Neural cell (in vitro differentiated cells): ENCODE results near the gene LIN9. TPM values are rescaled to one million over a fixed set of nuclear protein-coding genes. Genes with fewer than 3 reads are reported as not detected.

Source experiments
- H2AFZ ChIP-seq: fragments of 200-600, 300-800 bp; sonication (generic), shearing (Covaris generic); 2 replicates; pipeline ENCODE4 v1.6.0; 2014; ENCODE audit warnings: low read depth, mild to moderate bottlenecking, antibody characterized with exemption, low read length, moderate library complexity
- H3F3A ChIP-seq: fragments of 200-600 bp; shearing (Covaris generic); 2 replicates; pipeline ENCODE4 v1.6.1; 2016; ENCODE audit warnings: mild to moderate bottlenecking, moderate library complexity, mixed read lengths, antibody characterized with exemption, low read length; ENCODE audit not compliant: insufficient read depth, poor library complexity, severe bottlenecking
- H3K27ac ChIP-seq: fragments of 200-600, 300-800 bp; sonication (generic), shearing (Covaris generic); 2 replicates; pipeline ENCODE4 v1.5.1; 2014; ENCODE audit warnings: mild to moderate bottlenecking, low read length, moderate library complexity
- H3K27me3 ChIP-seq: fragments of 300-800, 200-600 bp; sonication (generic), shearing (Covaris generic); 2 replicates; pipeline ENCODE4 v1.6.0; 2014; ENCODE audit warnings: mild to moderate bottlenecking, low read depth, low read length, moderate library complexity; ENCODE audit not compliant: insufficient read depth
- H3K36me3 ChIP-seq: fragments of 300-800, 200-600 bp; sonication (generic), shearing (Covaris generic); 2 replicates; pipeline ENCODE4 v1.5.1; 2014; ENCODE audit warnings: mild to moderate bottlenecking, antibody characterized with exemption, low read length, moderate library complexity; ENCODE audit not compliant: insufficient read depth
- H3K4me2 ChIP-seq: fragments of 300-800, 200-600 bp; sonication (generic), shearing (Covaris generic); 2 replicates; pipeline ENCODE4 v1.6.0; 2014; ENCODE audit warnings: mild to moderate bottlenecking, low read length
- H3K4me3 ChIP-seq: fragments of 300-800, 200-600 bp; sonication (generic), shearing (Covaris generic); 2 replicates; pipeline ENCODE4 v1.5.1; 2014; ENCODE audit warnings: mild to moderate bottlenecking, low read length, moderate library complexity
- H3K79me2 ChIP-seq: fragments of 200-600 bp; shearing (Covaris generic); replicated peaks from 2 replicates; pipeline ENCODE4 v1.6.0; 2014; ENCODE audit warnings: mild to moderate bottlenecking, low read length, moderate library complexity; ENCODE audit not compliant: insufficient read depth
- H3K9ac ChIP-seq: fragments of 300-800, 200-600 bp; sonication (generic), shearing (Covaris generic); 2 replicates; pipeline ENCODE4 v1.6.1; 2016; ENCODE audit warnings: mild to moderate bottlenecking, low read length, mixed read lengths
- H3K9me2 ChIP-seq: fragments of 200-600 bp; shearing (Covaris generic); 2 replicates; pipeline ENCODE4 v1.6.1; 2016; ENCODE audit warnings: mild to moderate bottlenecking, low read length, mixed read lengths; ENCODE audit not compliant: insufficient read depth
- H3K9me3 ChIP-seq: fragments of 200-600, 300-800 bp; sonication (generic), shearing (Covaris generic); 2 replicates; pipeline ENCODE4 v1.6.1; 2016; ENCODE audit warnings: mild to moderate bottlenecking, mixed run types, low read length, moderate library complexity, mixed read lengths
- H4K20me1 ChIP-seq: fragments of 200-600 bp; shearing (Covaris generic); 2 replicates; pipeline ENCODE4 v1.6.1; 2016; ENCODE audit warnings: mild to moderate bottlenecking, mixed run types; ENCODE audit not compliant: insufficient read depth
- CTCF ChIP-seq: fragments of 450-650 bp; IDR thresholded peaks from 2 replicates; pipeline ENCODE4 v1.5.1; 2014; ENCODE audit warnings: antibody characterized with exemption, mild to moderate bottlenecking, moderate library complexity; ENCODE audit not compliant: poor library complexity, severe bottlenecking
- EP300 ChIP-seq: fragments of 450-650 bp; conservative IDR thresholded peaks from 2 replicates; pipeline ENCODE4 v1.6.1; 2014; ENCODE audit warnings: antibody characterized with exemption, mild to moderate bottlenecking, moderate library complexity; ENCODE audit not compliant: poor library complexity, severe bottlenecking
- EZH2 ChIP-seq: fragments of 200-600, 300-800 bp; shearing (Covaris generic), sonication (generic); IDR thresholded peaks from 2 replicates; pipeline ENCODE4 v1.6.1; 2014; ENCODE audit warnings: antibody characterized with exemption, low read length, borderline replicate concordance, mild to moderate bottlenecking; ENCODE audit not compliant: insufficient read depth, poor library complexity, severe bottlenecking
- MXI1 ChIP-seq: fragments of 450-650 bp; conservative IDR thresholded peaks from 2 replicates; pipeline ENCODE4 v1.6.1; 2014; ENCODE audit warnings: antibody characterized with exemption, mild to moderate bottlenecking; ENCODE audit not compliant: poor library complexity, severe bottlenecking
- POLR2AphosphoS5 ChIP-seq: IDR thresholded peaks from 2 replicates; pipeline ENCODE4 v1.6.1; 2012
- RAD21 ChIP-seq: fragments of 450-650 bp; conservative IDR thresholded peaks from 2 replicates; pipeline ENCODE4 v1.6.1; 2014; ENCODE audit warnings: antibody characterized with exemption, mild to moderate bottlenecking, moderate library complexity
- REST ChIP-seq: IDR thresholded peaks from 2 replicates; pipeline ENCODE4 v1.6.1; 2012; ENCODE audit warnings: borderline replicate concordance
- SMC3 ChIP-seq: fragments of 450-650 bp; conservative IDR thresholded peaks from 2 replicates; pipeline ENCODE4 v1.6.1; 2014; ENCODE audit warnings: antibody characterized with exemption, mild to moderate bottlenecking, moderate library complexity; ENCODE audit not compliant: poor library complexity
- TAF1 ChIP-seq: IDR thresholded peaks from 2 replicates; pipeline ENCODE4 v1.6.1; 2012; ENCODE audit warnings: low read depth
- polyA plus RNA-seq: library from polyadenylated mRNA; depleted of rRNA; stranded (reverse); fragments of >200 nt; gene quantifications from 2 replicates; pipeline ENCODE4 v1.2.3, GENCODE V29; 2014

The LIN9 gene
- polyA plus RNA-seq, 1 donor from 2014 or later: 11.9 TPM

GRCh38 chr1:226255380-226255779 is 53.6 kb downstream of the LIN9 start:
- no peaks in the 10 kb centered on the region for H3K79me2 ChIP-seq
- no peaks in the 10 kb centered on the region for H3K36me3 ChIP-seq
- no peak overlapping the region for H3K27ac ChIP-seq

GRCh38 chr1:226253933-226254332 is 55.0 kb downstream of the LIN9 start:
- no peak overlapping the region for H3K9ac ChIP-seq
- TF ChIP-seq MXI1 (no peak), POLR2AphosphoS5 (no peak), SMC3 (no peak), EZH2 (no peak), TAF1 (no peak), CTCF (no peak), REST (no peak)

More at GRCh38 chr1:226255380-226255779, 53.6 kb downstream of the LIN9 start:
- Histone ChIP-seq H3K4me3 (no peak overlapping the region), H3K4me2 (no peak overlapping the region), H2AFZ (no peak overlapping the region), H3K9me2 (no peaks in the 10 kb centered on the region), H4K20me1 (no peaks in the 10 kb centered on the region), H3F3A (no peaks in the 10 kb centered on the region), H3K27me3 (no peaks in the 10 kb centered on the region), H3K9me3 (no peaks in the 10 kb centered on the region), H3K9ac (no peak overlapping the region)
- TF ChIP-seq EZH2 (no peak), REST (no peak), RAD21 (no peak), POLR2AphosphoS5 (no peak), SMC3 (no peak), MXI1 (no peak), TAF1 (no peak), EP300 (no peak), CTCF (no peak)

More at GRCh38 chr1:226253933-226254332, 55.0 kb downstream of the LIN9 start:
- Histone ChIP-seq H3K4me2 (no peak overlapping the region), H3K79me2 (no peaks in the 10 kb centered on the region), H3K36me3 (no peaks in the 10 kb centered on the region), H3F3A (no peaks in the 10 kb centered on the region), H3K9me2 (no peaks in the 10 kb centered on the region), H3K27me3 (no peaks in the 10 kb centered on the region), H2AFZ (no peak overlapping the region), H4K20me1 (no peaks in the 10 kb centered on the region), H3K27ac (no peak overlapping the region), H3K4me3 (no peak overlapping the region), H3K9me3 (no peaks in the 10 kb centered on the region)
